Suppressor macrophage (primary cell): ENCODE data around the gene WFDC11.

Experiments used
- DNase-seq, 4 experiments: peaks; one replicate each; pipeline ENCODE4 v3.0.0-alpha.2; 2020 to 2022

The WFDC11 gene

GRCh38 chr20:45621593-45621992, 48.4 kb downstream of the WFDC11 start:
- no peak for DNase-seq

- DNase-seq: no peak
These were observed 52.4 kb downstream of the WFDC11 start for GRCh38 chr20:45617591-45617990.

DNA sequence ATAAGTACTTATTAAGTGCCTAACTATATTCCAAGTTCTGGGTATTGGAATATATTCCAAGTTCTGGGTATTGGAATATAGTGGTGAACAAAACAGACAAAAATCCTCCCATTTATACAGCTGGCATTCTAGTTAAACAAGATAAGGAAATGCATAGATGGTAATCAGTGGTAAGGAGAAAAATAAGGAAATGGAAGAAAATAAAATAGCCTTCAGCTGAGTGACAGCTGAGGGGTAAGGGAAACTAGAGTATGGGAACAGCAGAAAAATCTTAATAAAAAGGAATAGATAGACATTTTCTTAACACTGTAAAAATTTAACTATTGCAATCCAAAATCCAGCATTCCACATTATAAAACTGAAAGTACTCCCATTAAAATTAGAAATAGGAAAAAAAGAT, 57.7 kb downstream of the WFDC11 start:
- no peak for DNase-seq

DNA sequence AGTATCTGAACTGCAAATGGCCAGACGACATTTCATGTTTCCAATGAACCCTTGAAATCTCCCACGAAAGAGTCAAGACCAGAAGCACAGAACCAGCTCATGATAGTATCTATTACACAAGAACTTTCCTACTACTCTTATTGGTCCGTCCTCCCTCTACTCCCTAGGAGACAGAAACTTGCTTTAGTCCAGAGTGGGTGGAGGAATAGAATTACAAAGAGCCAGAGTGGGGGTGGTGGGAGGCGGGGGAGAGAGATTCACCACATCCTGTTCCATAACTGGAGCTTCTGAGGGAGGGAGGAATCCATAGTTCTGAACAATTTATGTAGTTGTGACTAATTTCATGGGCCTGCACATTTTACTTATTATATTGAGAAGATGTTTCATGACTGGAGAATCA, 59.0 kb downstream of the WFDC11 start:
- DNase-seq: peak; percentile 51 to 76 (median 68)

GRCh38 chr20:45607810-45608209, 62.2 kb downstream of the WFDC11 start:
- peak in 3 of 4 experiments; percentile 6 to 52 (median 24) for DNase-seq
